DND-41 (cell line): ENCODE results near the gene MICAL2.
A peak's percentile ranks its signal among the peaks of the same experiment; 100 is the strongest.

Experiments used
- ATAC-seq: fragments of 200-7000 bp; cut with Tn5 transposase; 3 replicates; pipeline ENCODE4 v1.9.1; 2021; ENCODE audit warnings: low read depth; ENCODE audit not compliant: insufficient read depth
- DNase-seq: peaks from one replicate; pipeline ENCODE4 v3.0.0-alpha.2; 2020
- H2AFZ ChIP-seq: 2 replicates; pipeline ENCODE4 v1.6.0; 2012; ENCODE audit warnings: low read depth, low read length
- H3K27ac ChIP-seq: 2 replicates; pipeline ENCODE4 v1.5.1; 2012; ENCODE audit warnings: low read length, inconsistent platforms
- H3K27me3 ChIP-seq: fragments of 200-600 bp; sonication (generic); 2 replicates; pipeline ENCODE4 v1.6.0; 2012; ENCODE audit warnings: low read length, mild to moderate bottlenecking, inconsistent platforms; ENCODE audit not compliant: insufficient read depth, poor library complexity
- H3K36me3 ChIP-seq: 2 replicates; pipeline ENCODE4 v1.5.1; 2012; ENCODE audit warnings: low read length, inconsistent platforms; ENCODE audit not compliant: insufficient read depth
- H3K4me1 ChIP-seq: 2 replicates; pipeline ENCODE4 v1.5.1; 2012; ENCODE audit warnings: mild to moderate bottlenecking, low read length; ENCODE audit not compliant: insufficient read depth
- H3K4me2 ChIP-seq: 2 replicates; pipeline ENCODE4 v1.6.0; 2012; ENCODE audit warnings: mild to moderate bottlenecking, moderate library complexity, low read length, inconsistent platforms; ENCODE audit not compliant: insufficient read depth
- H3K4me3 ChIP-seq, 2 experiments: fragments of 200-600 bp in 1 of 2; shearing (Covaris generic) in 1 of 2; 2 replicates each; pipeline ENCODE4 v1.5.1; 2012 to 2016; ENCODE audit warnings: inconsistent platforms in 2 of 2, low read length in 2 of 2, mild to moderate bottlenecking in 2 of 2, low read depth in 1 of 2, moderate library complexity in 1 of 2
- H3K79me2 ChIP-seq: 2 replicates; pipeline ENCODE4 v1.6.0; 2012; ENCODE audit warnings: low read length, inconsistent platforms; ENCODE audit not compliant: insufficient read depth
- H3K9ac ChIP-seq: 2 replicates; pipeline ENCODE4 v1.6.0; 2012; ENCODE audit warnings: low read depth, mild to moderate bottlenecking, inconsistent platforms, low read length, moderate library complexity
- H3K9me3 ChIP-seq: 2 replicates; pipeline ENCODE4 v1.5.1; 2012; ENCODE audit warnings: low read length, moderate library complexity, mild to moderate bottlenecking, inconsistent platforms; ENCODE audit not compliant: insufficient read depth, severe bottlenecking
- H4K20me1 ChIP-seq: 2 replicates; pipeline ENCODE4 v1.6.0; 2012; ENCODE audit warnings: low read length; ENCODE audit not compliant: insufficient read depth
- CTCF ChIP-seq: IDR thresholded peaks from 2 replicates; pipeline ENCODE4 v1.5.1; 2012; ENCODE audit warnings: borderline replicate concordance, low read length, moderate library complexity, mild to moderate bottlenecking; ENCODE audit not compliant: poor library complexity, severe bottlenecking; ENCODE audit errors: extremely low read depth
- EZH2 ChIP-seq: IDR thresholded peaks from 3 replicates; pipeline ENCODE4 v1.6.1; 2012; ENCODE audit warnings: borderline replicate concordance, low read depth, mild to moderate bottlenecking, moderate library complexity, low read length, inconsistent platforms; ENCODE audit not compliant: severe bottlenecking

Gene MICAL2

DNA sequence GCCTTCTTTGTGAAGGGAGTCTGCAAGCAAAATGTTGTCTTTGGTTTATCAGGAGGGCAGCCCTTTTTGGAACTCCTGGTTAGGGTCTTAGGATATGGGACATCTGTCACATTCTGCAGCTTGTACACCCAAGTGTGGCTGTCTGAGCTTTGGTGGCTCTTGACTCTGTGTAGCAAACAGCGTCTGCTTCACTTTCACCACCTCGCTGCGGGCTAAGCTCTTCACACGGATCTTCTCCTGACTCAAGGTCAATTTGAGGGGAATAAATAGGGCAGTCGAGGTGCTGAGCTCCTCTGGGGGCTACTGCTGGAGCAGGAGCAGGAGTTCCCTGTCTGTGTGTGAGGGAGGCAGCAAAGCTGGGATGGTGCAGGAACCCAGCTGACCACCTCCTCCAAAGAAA, 10.6 kb downstream of the MICAL2 start:
- Histone ChIP-seq H3K27ac (no peak overlapping the region), H3K9ac (no peak overlapping the region), H3K4me2 (no peak overlapping the region), H2AFZ (no peak overlapping the region), H4K20me1 (no peaks in the 10 kb centered on the region), H3K4me3 (no peak overlapping the region), H3K27me3 (no peaks in the 10 kb centered on the region), H3K9me3 (no peaks in the 10 kb centered on the region), H3K36me3 (no peaks in the 10 kb centered on the region), H3K79me2 (no peaks in the 10 kb centered on the region), H3K4me1 (no peaks in the 10 kb centered on the region)
- no peak for DNase-seq
- ATAC-seq, result no peak
- no peak for TF ChIP-seq CTCF
- TF ChIP-seq EZH2, result no peak

- DNase-seq (no peak), ATAC-seq (no peak)
- H3K9ac ChIP-seq, result no peak overlapping the region
- no peak overlapping the region for H3K4me3 ChIP-seq
- no peak overlapping the region for H3K27ac ChIP-seq
- no peaks in the 10 kb centered on the region for H4K20me1 ChIP-seq
- H3K4me2 ChIP-seq, result no peak overlapping the region
- H2AFZ ChIP-seq, result no peak overlapping the region
- no peaks in the 10 kb centered on the region for H3K9me3 ChIP-seq
- no peaks in the 10 kb centered on the region for H3K27me3 ChIP-seq
- H3K79me2 ChIP-seq, result no peaks in the 10 kb centered on the region
- no peaks in the 10 kb centered on the region for H3K4me1 ChIP-seq
- no peaks in the 10 kb centered on the region for H3K36me3 ChIP-seq
- TF ChIP-seq CTCF (no peak), EZH2 (no peak)
Measured at GRCh38 chr11:12121517-12121916, 11.1 kb downstream of the MICAL2 start.

DNA sequence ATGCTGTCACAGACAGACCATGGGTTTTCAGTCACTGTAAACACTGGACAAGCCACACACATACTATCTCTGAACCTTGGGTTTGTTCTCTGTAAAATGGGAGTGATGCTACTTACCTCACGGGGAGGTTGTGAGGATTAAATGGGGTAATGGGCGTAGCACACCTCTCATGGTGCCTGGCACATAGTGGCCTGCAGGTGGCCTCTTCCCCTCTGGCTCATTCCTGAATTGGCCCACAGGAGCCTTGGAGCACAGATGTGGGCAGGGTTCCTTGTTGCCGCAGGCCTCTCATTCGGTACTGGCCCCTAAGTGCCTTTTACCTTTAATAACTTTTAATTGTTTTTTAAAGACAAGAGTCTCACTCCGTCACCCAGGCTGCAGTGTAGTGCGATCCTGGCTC, 11.7 kb downstream of the MICAL2 start:
- Histone ChIP-seq H3K4me3 (no peak overlapping the region), H4K20me1 (no peaks in the 10 kb centered on the region), H3K9me3 (no peaks in the 10 kb centered on the region), H2AFZ (no peak overlapping the region), H3K79me2 (no peaks in the 10 kb centered on the region), H3K9ac (no peak overlapping the region), H3K27ac (no peak overlapping the region), H3K4me2 (no peak overlapping the region), H3K27me3 (no peaks in the 10 kb centered on the region), H3K36me3 (no peaks in the 10 kb centered on the region), H3K4me1 (no peaks in the 10 kb centered on the region)
- ATAC-seq (peak; percentile 56; the same call in 2 of the 3 replicates), DNase-seq (no peak)
- no peak for TF ChIP-seq EZH2
- TF ChIP-seq CTCF, result peak; percentile 57

DNA sequence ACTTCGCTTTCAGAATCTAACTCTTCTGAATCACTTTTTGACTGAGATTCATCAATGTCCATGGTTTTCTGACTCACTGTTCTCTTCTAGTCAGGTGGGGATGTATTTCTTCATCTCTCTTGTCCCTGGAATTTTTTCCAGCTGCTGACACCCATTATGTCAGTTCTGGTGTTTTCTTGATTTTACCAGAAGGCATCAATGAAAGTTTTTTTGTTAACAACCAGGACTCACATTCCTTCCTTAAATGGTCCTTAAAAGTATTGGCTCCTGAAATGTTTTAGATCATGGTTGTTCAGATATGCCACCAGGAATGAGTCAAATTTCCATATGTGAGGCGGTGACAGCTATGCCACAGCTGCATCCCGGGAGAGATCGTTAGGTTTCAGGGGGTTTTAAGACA, 12.9 kb downstream of the MICAL2 start:
- Histone ChIP-seq H3K27ac (no peak overlapping the region), H4K20me1 (no peaks in the 10 kb centered on the region), H3K36me3 (no peaks in the 10 kb centered on the region), H3K9me3 (no peaks in the 10 kb centered on the region), H3K4me2 (no peak overlapping the region), H3K4me3 (no peak overlapping the region), H2AFZ (no peak overlapping the region), H3K9ac (no peak overlapping the region), H3K79me2 (no peaks in the 10 kb centered on the region), H3K27me3 (no peaks in the 10 kb centered on the region), H3K4me1 (0 out of 2 replicates have a peak, but pooled peaks cover 4% of the 10 kb centered on the region)
- no peak for ATAC-seq
- TF ChIP-seq CTCF, result no peak
- no peak for TF ChIP-seq EZH2
- no peak for DNase-seq
